Endothelial cell (in vitro differentiated cells): ENCODE data around the gene PTGFRN. TPM values are rescaled to one million over a fixed set of nuclear protein-coding genes. Genes with fewer than 3 reads are reported as not detected.

Experiments
- DNase-seq: peaks from one replicate; pipeline ENCODE4 v3.0.0; 2021; ENCODE audit warnings: low spot score
- H3K27ac Mint-ChIP-seq: one replicate; pipeline ENCODE4 v1.8.0; 2021; ENCODE audit warnings: mixed read lengths, inconsistent platforms; ENCODE audit not compliant: unreplicated experiment
- H3K27me3 Mint-ChIP-seq: one replicate; pipeline ENCODE4 v1.8.0; 2021; ENCODE audit warnings: mild to moderate bottlenecking, moderate library complexity, mixed read lengths, inconsistent platforms; ENCODE audit not compliant: unreplicated experiment
- H3K36me3 Mint-ChIP-seq: one replicate; pipeline ENCODE4 v1.8.0; 2021; ENCODE audit warnings: mild to moderate bottlenecking, low read depth, mixed read lengths, inconsistent platforms; ENCODE audit not compliant: unreplicated experiment
- H3K4me1 Mint-ChIP-seq: one replicate; pipeline ENCODE4 v1.8.0; 2021; ENCODE audit warnings: mild to moderate bottlenecking, mixed read lengths, inconsistent platforms; ENCODE audit not compliant: unreplicated experiment
- H3K4me3 Mint-ChIP-seq: one replicate; pipeline ENCODE4 v1.8.0; 2021; ENCODE audit warnings: mild to moderate bottlenecking, mixed read lengths, inconsistent platforms; ENCODE audit not compliant: unreplicated experiment
- H3K9me3 Mint-ChIP-seq: one replicate; pipeline ENCODE4 v1.8.0; 2021; ENCODE audit warnings: mixed read lengths, inconsistent platforms; ENCODE audit not compliant: unreplicated experiment
- CTCF ChIP-seq: fragments of 200-600 bp; sonication (generic); IDR thresholded peaks from one replicate; pipeline ENCODE4 v1.5.0; 2021; ENCODE audit warnings: antibody characterized with exemption; ENCODE audit not compliant: unreplicated experiment
- total RNA-seq: library from RNA; stranded (reverse); fragmentation: NEBNext Ultra II Directional; extraction: Animal tissue kit (Norgen Biotek cat#: 25700); gene quantifications from one replicate; pipeline ENCODE4 v1.2.1, GENCODE V29; 2021; ENCODE audit not compliant: unreplicated experiment

PTGFRN gene
- total RNA-seq, 1 donor from 2014 or later = 23.7 TPM

- peaks cover 6% of the 10 kb centered on the region for H3K4me1 Mint-ChIP-seq
- peaks cover 4% of the 10 kb centered on the region for H3K36me3 Mint-ChIP-seq
- no peak overlapping the region for H3K4me3 Mint-ChIP-seq
- H3K27ac Mint-ChIP-seq = no peak overlapping the region
- no peaks in the 10 kb centered on the region for H3K27me3 Mint-ChIP-seq
- no peaks in the 10 kb centered on the region for H3K9me3 Mint-ChIP-seq
- no peak for DNase-seq
- no peak for TF ChIP-seq CTCF
Observed at GRCh38 chr1:116954440-116954839, 44.7 kb downstream of the PTGFRN start.

- no peak overlapping the region for H3K27ac Mint-ChIP-seq
- H3K4me1 Mint-ChIP-seq = no peaks in the 10 kb centered on the region
- H3K9me3 Mint-ChIP-seq = no peaks in the 10 kb centered on the region
- no peak overlapping the region for H3K4me3 Mint-ChIP-seq
- DNase-seq = no peak
- no peaks in the 10 kb centered on the region for H3K36me3 Mint-ChIP-seq
- TF ChIP-seq CTCF = no peak
- H3K27me3 Mint-ChIP-seq = peaks cover 4% of the 10 kb centered on the region
Observed at GRCh38 chr1:116956378-116956777, 46.7 kb downstream of the PTGFRN start.

- Mint-ChIP-seq H3K36me3 (no peaks in the 10 kb centered on the region), H3K27ac (no peak overlapping the region), H3K27me3 (peaks cover 4% of the 10 kb centered on the region), H3K4me1 (no peaks in the 10 kb centered on the region), H3K9me3 (no peaks in the 10 kb centered on the region), H3K4me3 (no peak overlapping the region)
- no peak for DNase-seq
- no peak for TF ChIP-seq CTCF
Observed at GRCh38 chr1:116957646-116958045, 47.9 kb downstream of the PTGFRN start.

- no peaks in the 10 kb centered on the region for H3K4me1 Mint-ChIP-seq
- H3K27ac Mint-ChIP-seq = no peak overlapping the region
- peaks cover 4% of the 10 kb centered on the region for H3K27me3 Mint-ChIP-seq
- H3K36me3 Mint-ChIP-seq = no peaks in the 10 kb centered on the region
- H3K9me3 Mint-ChIP-seq = no peaks in the 10 kb centered on the region
- no peak for TF ChIP-seq CTCF
- no peak for DNase-seq
- no peak overlapping the region for H3K4me3 Mint-ChIP-seq
Observed at GRCh38 chr1:116958110-116958509, 48.4 kb downstream of the PTGFRN start.

GRCh38 chr1:116958977-116959376 is 49.3 kb downstream of the PTGFRN start:
- Mint-ChIP-seq H3K36me3 (no peaks in the 10 kb centered on the region), H3K4me1 (no peaks in the 10 kb centered on the region), H3K27ac (no peak overlapping the region), H3K4me3 (no peak overlapping the region), H3K9me3 (no peaks in the 10 kb centered on the region), H3K27me3 (peaks cover 4% of the 10 kb centered on the region)
- no peak for DNase-seq
- no peak for TF ChIP-seq CTCF
